GM19328 (cell line): ENCODE data around the gene MRGPRX3.

Experiments
- ATAC-seq: cut with Tn5 transposase; IDR thresholded peaks from one replicate; pipeline ENCODE4 v1.9.1; 2021; ENCODE audit warnings: mild to moderate bottlenecking, moderate library complexity; ENCODE audit not compliant: unreplicated experiment

Gene MRGPRX3

GRCh38 chr11:18151581-18151980, 19.2 kb downstream of the MRGPRX3 start:
- no peak for ATAC-seq

- ATAC-seq: no peak
These were observed 36.0 kb downstream of the MRGPRX3 start for GRCh38 chr11:18168372-18168771.

- no peak for ATAC-seq
These were observed 39.1 kb downstream of the MRGPRX3 start for GRCh38 chr11:18171377-18172000.

GRCh38 chr11:18172666-18173065, 40.3 kb downstream of the MRGPRX3 start, which contains the start of gene MRGPRX4:
Gene MRGPRX4, plus strand, starts transcription at chr11:18172837. Its CDS starts 420 bp downstream, at chr11:18173257.
- no peak for ATAC-seq

- no peak for ATAC-seq
These were observed 41.0 kb downstream of the MRGPRX3 start for GRCh38 chr11:18173225-18173866.
